Kidney epithelial cell (primary cell): ENCODE results near the gene OR2T10. TPM values are rescaled to one million over a fixed set of nuclear protein-coding genes. Genes with fewer than 3 reads are reported as not detected.
"Not testable (repeated sequence)": the region's sequence is repeated elsewhere in the genome, so short reads cannot be mapped to it uniquely, and the experiment has no call there.

ENCODE experiments used
- DNase-seq: peaks from one replicate; pipeline ENCODE4 v3.0.0-alpha.2; 2010; ENCODE audit warnings: low read depth
- H3K27me3 ChIP-seq: 2 replicates; pipeline ENCODE4 v1.6.0; 2011; ENCODE audit warnings: low read length; ENCODE audit not compliant: control insufficient read depth, insufficient read depth
- H3K36me3 ChIP-seq: 2 replicates; pipeline ENCODE4 v1.5.1; 2011; ENCODE audit warnings: low read length; ENCODE audit not compliant: control insufficient read depth, insufficient read depth
- H3K4me3 ChIP-seq: 2 replicates; pipeline ENCODE4 v1.5.1; 2011; ENCODE audit warnings: low read depth, mild to moderate bottlenecking, control low read depth, low read length
- CTCF ChIP-seq: IDR thresholded peaks from 2 replicates; pipeline ENCODE4 v1.5.1; 2011; ENCODE audit warnings: mild to moderate bottlenecking, moderate library complexity, low read length, control low read depth, inconsistent platforms; ENCODE audit not compliant: insufficient read depth, poor library complexity, severe bottlenecking
- total RNA-seq: library from RNA; depleted of rRNA; stranded (reverse); fragments of >200 nt; gene quantifications from 2 replicates; pipeline ENCODE4 v1.2.3, GENCODE V29; 2015

OR2T10 gene
- not detected in 2 replicates for total RNA-seq

- Histone ChIP-seq H3K36me3 (no peaks in the 10 kb centered on the region), H3K4me3 (no peak within 1 kb of the TSS), H3K27me3 (no peaks in the 10 kb centered on the region)
- TF ChIP-seq CTCF = no peak
- DNase-seq = no peak
These were observed at the start of gene OR2T10 for GRCh38 chr1:248597589-248597988. Gene OR2T10 (minus strand): TSS chr1:248597700. CDS start chr1:248593768, 3,932 bp downstream.

GRCh38 chr1:248645178-248645577, 47.7 kb upstream of the OR2T10 start, which contains the start of gene OR2T35:
Gene OR2T35 (minus strand): TSS chr1:248645278. CDS start chr1:248639258, 6,020 bp downstream.
- not testable (repeated sequence) for H3K27me3 ChIP-seq, H3K4me3 ChIP-seq, DNase-seq, H3K36me3 ChIP-seq

- not testable (repeated sequence) for DNase-seq, H3K4me3 ChIP-seq, H3K36me3 ChIP-seq, H3K27me3 ChIP-seq
These were observed 45.6 kb upstream of the OR2T10 start for GRCh38 chr1:248642971-248643651.

- H3K36me3 ChIP-seq, H3K27me3 ChIP-seq, DNase-seq, H3K4me3 ChIP-seq: not testable (repeated sequence)
These were observed 44.1 kb upstream of the OR2T10 start for GRCh38 chr1:248641583-248641982.

- not testable (repeated sequence) for H3K36me3 ChIP-seq, H3K27me3 ChIP-seq, H3K4me3 ChIP-seq, DNase-seq
These were observed 43.4 kb upstream of the OR2T10 start for GRCh38 chr1:248640906-248641305.

GRCh38 chr1:248639652-248640051, 42.2 kb upstream of the OR2T10 start:
- not testable (repeated sequence) for H3K4me3 ChIP-seq, H3K27me3 ChIP-seq, DNase-seq, H3K36me3 ChIP-seq

GRCh38 chr1:248636612-248637011, 39.1 kb upstream of the OR2T10 start:
- not testable (repeated sequence) for H3K4me3 ChIP-seq, H3K27me3 ChIP-seq, DNase-seq, H3K36me3 ChIP-seq

GRCh38 chr1:248634991-248635390, 37.5 kb upstream of the OR2T10 start, which contains the start of gene OR2T11:
Gene OR2T11 (minus strand): TSS chr1:248635091. CDS start chr1:248627128, 7,963 bp downstream.
- H3K4me3 ChIP-seq, H3K27me3 ChIP-seq, H3K36me3 ChIP-seq, DNase-seq: not testable (repeated sequence)

GRCh38 chr1:248631354-248632008, 34.0 kb upstream of the OR2T10 start:
- Histone ChIP-seq H3K36me3 (no peaks in the 10 kb centered on the region), H3K27me3 (no peaks in the 10 kb centered on the region), H3K4me3 (no peak overlapping the region)
- no peak for TF ChIP-seq CTCF
- DNase-seq = no peak
